Dedifferentiated amniotic fluid mesenchymal stem cell (primary cell): ENCODE data around the gene PPIB.
"Not testable (repeated sequence)": the region's sequence is repeated elsewhere in the genome, so short reads cannot be mapped to it uniquely, and the experiment has no call there.

ENCODE experiments used
- DNase-seq: peaks from one replicate; pipeline ENCODE4 v3.0.0-alpha.2; 2016; ENCODE audit errors: extremely low spot score

The PPIB gene

DNA sequence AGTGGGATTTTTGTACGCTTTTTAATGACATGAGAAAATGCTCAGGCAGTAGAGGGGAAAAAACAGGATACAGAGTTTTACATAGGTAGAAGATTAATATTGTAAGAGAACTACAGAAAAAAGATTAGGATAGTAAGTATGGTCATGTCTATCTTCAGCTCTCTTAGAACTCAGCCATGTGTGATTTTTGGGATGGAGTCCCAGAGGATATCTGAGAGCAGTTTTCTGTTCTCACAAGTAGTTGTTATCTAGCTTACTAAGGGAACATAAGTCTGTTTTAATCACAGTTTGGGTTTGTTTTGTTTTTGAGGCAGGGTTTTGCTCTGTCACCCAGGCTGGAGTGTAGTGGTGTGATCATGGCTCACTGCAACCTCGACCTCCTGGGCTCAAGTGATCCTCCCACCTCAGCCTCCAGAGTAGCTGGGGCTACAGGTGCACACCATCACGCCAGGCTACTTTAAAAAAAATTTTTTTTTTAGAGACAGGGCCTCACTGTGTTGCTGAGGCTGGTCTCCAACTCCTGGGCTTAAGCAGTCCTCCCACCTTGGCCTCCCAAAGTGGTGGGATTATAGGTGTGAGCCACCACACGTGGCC, 52.6 kb downstream of the PPIB start:
- not testable (repeated sequence) for DNase-seq

DNA sequence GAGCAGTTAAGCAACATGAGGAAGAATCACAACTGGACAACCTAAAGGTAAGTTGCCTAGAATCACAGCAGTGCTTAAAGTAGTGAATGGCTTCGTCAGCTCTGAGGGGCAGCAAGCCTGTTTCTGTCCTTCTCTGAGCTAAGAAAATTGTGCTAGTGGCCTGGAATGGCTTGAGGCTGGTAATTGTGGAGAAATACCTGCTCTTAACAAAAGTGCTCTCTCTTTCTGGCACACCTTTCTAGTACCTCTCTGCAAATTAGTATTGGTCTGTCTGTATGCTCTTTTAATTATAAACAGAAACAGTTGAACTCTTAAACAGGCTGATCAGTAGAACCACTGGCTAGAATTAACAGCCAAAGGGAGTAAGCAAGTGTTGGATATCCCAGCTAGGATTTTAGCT, 55.5 kb downstream of the PPIB start:
- no peak for DNase-seq
